GM18858 (cell line): Measurements from ENCODE around the gene PHF24.

Source experiments
- ATAC-seq: cut with Tn5 transposase; IDR thresholded peaks from one replicate; pipeline ENCODE4 v1.9.1; 2021; ENCODE audit not compliant: unreplicated experiment

PHF24 gene

DNA sequence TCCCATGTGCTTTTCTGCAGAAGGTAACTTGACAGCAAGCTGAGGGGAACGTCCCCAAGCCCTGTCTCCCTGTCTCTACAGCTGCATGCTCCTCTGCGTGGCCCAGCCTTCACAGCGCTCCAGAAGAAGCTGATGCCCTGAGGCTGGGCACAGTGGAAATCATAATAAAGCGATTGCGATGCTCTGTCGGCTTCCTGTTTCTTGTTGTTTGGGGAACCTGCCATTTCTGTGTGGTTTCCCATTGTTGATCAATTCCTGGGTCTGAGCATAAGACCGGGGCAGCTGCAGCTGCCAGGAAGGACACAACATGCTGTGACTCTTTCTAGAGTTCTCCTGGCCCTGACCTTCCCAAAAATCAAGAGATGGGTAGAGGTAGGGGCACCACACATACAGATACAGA is 24.3 kb downstream of the PHF24 start:
- no peak for ATAC-seq

DNA sequence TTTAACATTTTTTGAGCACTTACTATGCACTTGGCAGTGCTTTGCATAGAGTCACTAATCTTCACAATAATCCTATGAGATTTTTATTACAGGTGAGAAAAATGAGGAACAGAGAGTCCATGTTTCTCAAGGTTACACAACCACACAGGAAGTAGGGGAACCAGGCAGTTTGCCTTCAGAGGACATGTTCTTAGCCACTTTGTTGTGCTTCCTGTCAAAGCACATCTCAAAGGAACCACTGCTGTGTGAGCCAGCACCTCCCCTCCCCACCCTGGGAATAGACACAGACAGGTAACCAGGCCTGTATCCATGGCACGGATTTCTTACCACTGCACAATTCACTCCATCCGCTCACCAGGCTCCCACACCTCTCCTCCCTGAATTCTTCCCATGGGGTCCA is 25.1 kb downstream of the PHF24 start:
- no peak for ATAC-seq

- ATAC-seq: no peak
Measured at GRCh38 chr9:34984049-34984448, 26.0 kb downstream of the PHF24 start.

GRCh38 chr9:34985311-34985899 is 27.3 kb downstream of the PHF24 start:
- ATAC-seq: no peak

DNA sequence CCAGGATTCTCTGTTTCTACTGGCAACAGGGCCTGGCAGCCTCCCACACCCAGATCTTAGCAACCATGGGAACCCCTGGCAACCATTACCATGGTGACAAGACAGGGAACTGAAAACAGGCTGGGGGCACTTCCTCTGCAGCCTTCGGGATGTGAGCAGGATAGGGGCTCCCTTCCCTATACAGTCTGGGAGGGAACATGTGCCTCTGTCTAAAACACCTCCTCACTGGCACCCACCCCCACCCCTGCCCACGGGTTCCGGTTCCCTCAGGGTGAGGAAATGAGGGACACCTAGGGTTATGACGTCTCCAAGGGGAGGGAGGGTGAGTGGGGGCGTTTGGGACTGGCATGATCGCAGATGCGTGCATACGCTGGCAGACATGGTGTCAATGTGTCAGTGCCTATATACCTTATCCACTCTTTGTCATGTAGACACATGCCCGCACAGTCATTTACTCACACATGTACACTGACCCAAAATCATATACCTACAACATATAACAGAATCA is 28.5 kb downstream of the PHF24 start:
- no peak for ATAC-seq

GRCh38 chr9:34987160-34987901 is 29.2 kb downstream of the PHF24 start:
- ATAC-seq: no peak

DNA sequence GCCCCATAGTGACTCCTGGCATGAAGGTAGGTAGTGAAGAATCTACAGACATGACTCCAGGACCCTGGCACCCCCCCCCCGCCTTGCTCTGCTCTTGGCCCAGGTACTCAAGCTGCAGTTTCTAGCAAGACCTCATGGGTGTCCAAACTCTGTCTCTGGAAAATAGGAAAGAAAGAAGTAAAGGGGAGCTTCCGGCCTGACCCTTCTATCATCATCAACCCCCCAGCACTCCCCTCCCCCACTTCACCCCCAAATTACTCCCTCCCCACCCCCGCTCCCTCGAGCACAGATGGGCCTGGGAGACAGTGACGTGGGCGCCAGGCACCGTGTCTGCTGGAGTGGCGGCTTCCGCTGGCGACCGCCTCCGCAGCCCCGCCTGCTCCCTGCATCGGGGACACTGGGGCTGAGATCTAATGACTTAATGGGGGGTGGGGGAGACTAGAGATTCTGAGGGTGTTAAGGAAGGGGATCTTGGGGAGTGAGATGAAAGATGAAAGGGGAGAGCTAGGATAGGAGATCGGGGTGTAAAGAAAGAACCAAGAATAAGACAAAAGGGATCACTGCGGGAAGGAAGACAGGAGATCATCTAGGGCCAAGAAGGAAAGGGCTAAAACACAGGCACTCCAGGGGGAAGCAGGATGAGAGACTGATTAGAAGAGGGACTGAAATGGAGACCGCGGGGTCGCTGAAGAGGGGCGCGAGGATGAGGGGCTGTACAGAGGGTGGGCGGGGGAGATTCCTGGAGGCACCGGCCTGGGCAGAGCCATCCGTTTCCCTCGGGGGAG is 30.3 kb downstream of the PHF24 start:
- no peak for ATAC-seq

- peak; percentile 88 for ATAC-seq
Measured at GRCh38 chr9:34989003-34989945, 31.2 kb downstream of the PHF24 start, which contains the start of gene DNAJB5. DNAJB5 (plus strand) TSS chr9:34989745; CDS start chr9:34990631, 886 bp downstream.

GRCh38 chr9:34989946-34990635 is 32.0 kb downstream of the PHF24 start:
- no peak for ATAC-seq

DNA sequence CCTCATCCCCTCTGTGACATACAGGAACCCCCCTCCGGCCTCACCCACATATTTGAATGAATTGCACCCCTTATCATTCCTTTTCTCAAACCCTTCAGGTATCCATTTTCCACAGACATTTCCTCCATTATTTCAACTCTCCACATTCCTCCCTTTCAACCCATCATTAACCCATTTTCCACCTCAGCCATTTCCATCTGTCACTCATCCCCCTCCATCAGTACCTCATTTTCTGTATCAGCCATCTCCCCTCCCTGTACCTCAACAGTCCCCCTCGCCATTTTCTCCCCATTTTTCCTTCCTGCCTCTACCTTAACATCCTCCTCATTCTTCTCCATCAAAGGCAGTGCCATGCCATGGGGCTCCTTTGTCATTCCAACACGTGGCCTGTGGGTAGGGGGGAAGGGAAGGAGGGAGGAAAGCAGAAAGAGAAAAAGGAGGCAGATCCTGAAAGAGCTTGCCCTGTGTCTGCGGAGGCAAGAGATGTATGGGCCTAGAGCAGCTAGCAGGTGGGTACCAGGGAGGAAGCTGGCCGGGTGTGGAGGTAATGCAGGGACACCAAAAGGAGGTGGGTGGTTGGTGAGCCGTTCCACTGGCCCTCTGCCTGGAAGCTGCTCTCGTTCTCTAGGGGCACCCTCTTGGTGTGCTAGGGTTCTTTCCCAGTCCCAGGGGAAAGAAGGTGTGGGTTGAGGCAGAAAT is 33.0 kb downstream of the PHF24 start:
- ATAC-seq: no peak

- no peak for ATAC-seq
Measured at GRCh38 chr9:34991607-34992375, 33.7 kb downstream of the PHF24 start.

DNA sequence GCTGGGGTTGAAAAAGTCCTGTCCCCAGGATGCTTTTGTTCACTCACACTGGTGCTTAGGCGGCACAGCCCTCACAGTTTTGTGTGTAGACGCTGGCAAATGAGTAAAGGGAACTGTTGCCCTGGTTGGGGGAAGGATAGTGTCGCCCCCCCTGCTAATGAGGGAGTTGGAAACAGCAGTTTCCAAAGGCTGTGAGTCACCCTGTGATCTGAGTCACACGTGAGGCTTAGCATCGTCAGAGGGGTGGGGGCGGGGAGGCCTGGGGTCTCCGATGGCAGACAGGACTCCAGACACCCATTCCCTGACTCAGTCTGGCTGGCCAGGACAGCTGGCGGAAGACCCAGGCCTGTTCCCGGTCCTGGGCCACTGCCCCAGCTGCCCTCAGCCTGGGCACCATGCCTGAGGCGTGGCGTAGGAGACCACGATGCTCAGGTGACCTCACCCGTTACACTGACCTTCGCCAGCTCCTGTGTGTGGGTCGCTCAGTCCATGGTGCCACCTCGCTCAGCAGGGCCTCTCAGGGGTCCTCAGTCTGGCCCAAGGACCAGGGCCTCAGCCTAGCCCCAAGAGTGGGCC is 34.4 kb downstream of the PHF24 start:
- ATAC-seq: no peak

GRCh38 chr9:34993502-34994259 is 35.6 kb downstream of the PHF24 start:
- no peak for ATAC-seq

GRCh38 chr9:34994260-34994899 is 36.3 kb downstream of the PHF24 start:
- no peak for ATAC-seq

DNA sequence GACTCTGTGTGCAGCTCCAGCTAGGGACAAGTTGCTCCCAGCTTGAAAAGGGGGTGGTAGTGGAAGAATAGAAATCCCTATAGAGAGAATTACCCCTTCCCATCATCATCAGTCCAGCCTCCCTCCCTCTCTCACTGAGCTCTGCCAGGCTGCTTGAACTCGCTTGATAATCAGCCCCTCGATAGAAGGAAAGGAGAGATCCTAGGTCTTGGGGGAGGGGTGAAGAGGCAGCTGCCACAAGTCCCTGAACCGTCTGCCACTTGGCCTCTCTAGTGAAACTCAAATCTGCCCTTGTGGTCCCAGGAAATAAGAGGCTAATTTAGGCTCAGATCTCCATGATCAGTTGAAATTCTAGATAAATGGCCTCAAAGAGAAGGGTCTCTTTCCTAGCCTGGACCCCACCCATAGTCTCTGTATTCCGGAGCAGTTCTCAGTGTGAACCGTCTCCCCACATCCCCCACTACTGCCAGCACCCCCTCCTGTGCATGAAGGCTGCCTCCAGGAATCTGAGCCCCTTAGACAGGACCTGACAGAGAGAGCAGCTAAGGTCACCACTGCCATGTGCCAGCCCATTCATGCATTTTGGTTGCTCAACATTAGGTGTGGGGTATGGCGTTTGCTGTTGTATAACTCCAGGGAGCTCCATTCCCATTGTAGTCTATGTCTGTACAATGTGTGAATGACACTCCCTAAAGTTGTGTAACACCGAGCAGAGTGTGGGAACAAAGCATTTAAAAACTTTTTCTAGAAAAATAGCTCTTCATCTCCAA is 37.0 kb downstream of the PHF24 start:
- no peak for ATAC-seq

DNA sequence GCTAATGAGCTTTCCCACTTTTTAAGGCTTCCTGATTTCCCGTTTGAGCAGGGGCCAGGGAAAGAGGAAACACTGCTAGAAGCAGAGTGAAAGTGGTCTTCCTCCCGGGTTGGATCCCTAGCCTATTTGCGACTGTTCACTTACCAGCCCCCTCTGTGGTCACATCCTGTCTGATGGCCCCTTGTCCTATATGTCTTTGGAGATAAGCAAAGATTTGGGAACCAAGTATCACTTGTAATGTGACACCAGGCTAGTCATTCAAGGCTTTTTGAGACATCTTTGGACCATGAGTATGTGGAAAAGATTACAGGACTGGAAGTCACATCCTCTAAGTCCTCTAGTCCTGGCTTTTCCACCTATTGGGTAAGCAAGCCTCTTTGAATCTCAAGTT is 37.6 kb downstream of the PHF24 start:
- no peak for ATAC-seq
